GM10248 (cell line): ENCODE measurements around the gene CYP26C1.
"Not testable (repeated sequence)": the region's sequence is repeated elsewhere in the genome, so short reads cannot be mapped to it uniquely, and the experiment has no call there.

ENCODE experiments used
- CTCF ChIA-PET: fragments of 300-600 bp; sonication (Branson Sonifier 250); formaldehyde crosslinking; extraction: SDS; loops from one replicate; lab custom pipeline; 2021; ENCODE audit warnings: antibody characterized with exemption; lab: Yijun Ruan, JAX
- POLR2A ChIA-PET: fragments of 350-650 bp; sonication (Branson Sonifier 250); formaldehyde crosslinking; extraction: SDS; loops from one replicate; lab custom pipeline; 2020; ENCODE audit warnings: antibody characterized with exemption; lab: Yijun Ruan, JAX
- DNase-seq: peaks from one replicate; pipeline ENCODE4 v3.0.0; 2012; ENCODE audit errors: extremely low spot score
- CTCF ChIP-seq: IDR thresholded peaks from 2 replicates; pipeline ENCODE4 v1.5.1; 2012; ENCODE audit warnings: mild to moderate bottlenecking, low read depth; ENCODE audit errors: extremely low read depth, missing control alignments, control extremely low read depth

CYP26C1 gene

GRCh38 chr10:93097386-93097785, 36.8 kb downstream of the CYP26C1 start:
- DNase-seq = no peak
- ChIA-PET POLR2A (no interaction called here), CTCF (interaction anchor here (1.1 kb wide), 1 partner anchor 18 kb away, joined by 4 read pairs; no protein-coding TSS in a partner anchor)
- TF ChIP-seq CTCF = no peak

- ChIA-PET CTCF (interaction anchor here (2.0 kb wide), 1 partner anchor 17 kb away, joined by 10 read pairs; no protein-coding TSS in a partner anchor), POLR2A (no interaction called here)
- DNase-seq = no peak
- no peak for TF ChIP-seq CTCF
Observed at GRCh38 chr10:93098816-93099215, 38.2 kb downstream of the CYP26C1 start.

GRCh38 chr10:93099670-93100069, 39.1 kb downstream of the CYP26C1 start:
- no peak for DNase-seq
- ChIA-PET POLR2A (no interaction called here), CTCF (interaction anchor here (2.0 kb wide), 1 partner anchor 16 kb away, joined by 10 read pairs; no protein-coding TSS in a partner anchor)
- TF ChIP-seq CTCF = no peak

- CTCF ChIA-PET, POLR2A ChIA-PET, DNase-seq: not testable (repeated sequence)
Observed at GRCh38 chr10:93101148-93101547, 40.5 kb downstream of the CYP26C1 start.

GRCh38 chr10:93103953-93104352, 43.4 kb downstream of the CYP26C1 start:
- TF ChIP-seq CTCF = no peak
- POLR2A ChIA-PET = no interaction called here
- DNase-seq = no peak
- CTCF ChIA-PET = interaction anchor here (2.6 kb wide), 1 partner anchor 12 kb away, joined by 14 read pairs; no protein-coding TSS in a partner anchor

- DNase-seq = no peak
- ChIA-PET CTCF (interaction anchor here (0.7 to 2.6 kb wide), 3 partner anchors 9 to 251 kb away, joined by 3 to 14 read pairs (median 3); no protein-coding TSS in a partner anchor), POLR2A (no interaction called here)
- no peak for TF ChIP-seq CTCF
Observed at GRCh38 chr10:93106631-93107072, 46.1 kb downstream of the CYP26C1 start.

GRCh38 chr10:93110472-93111146, 50.0 kb downstream of the CYP26C1 start:
- ChIA-PET CTCF (interaction anchor here (0.6 to 2.0 kb wide), 3 partner anchors 12 to 227 kb away, joined by 3 to 6 read pairs (median 3); no protein-coding TSS in a partner anchor), POLR2A (interaction anchor here (0.5 kb wide), 1 partner anchor 1170 kb away, joined by 9 read pairs; no protein-coding TSS in a partner anchor)
- DNase-seq = no peak
- no peak for TF ChIP-seq CTCF
